G401 (cell line): ENCODE data around the gene DENND11. TPM values are rescaled to one million over a fixed set of nuclear protein-coding genes. Genes with fewer than 3 reads are reported as not detected.
"Not testable (repeated sequence)": the region's sequence is repeated elsewhere in the genome, so short reads cannot be mapped to it uniquely, and the experiment has no call there.

Experiments
- DNase-seq: peaks from one replicate; pipeline ENCODE4 v3.0.0-alpha.2; 2015; ENCODE audit warnings: low spot score
- in situ Hi-C: cut with HindIII; loops from 2 replicates; pipeline ENCODE4 v1.10.0; 2016; ENCODE audit warnings: low sequenced_read_pairs, mixed read lengths
- total RNA-seq: library from RNA; depleted of rRNA; stranded (reverse); fragments of >200 nt; shearing (Covaris generic); gene quantifications from 2 replicates; pipeline ENCODE4 v1.2.3, GENCODE V29; 2014

The DENND11 gene
- total RNA-seq, 1 experiment from 2014 or later = 1.7 TPM

DNA sequence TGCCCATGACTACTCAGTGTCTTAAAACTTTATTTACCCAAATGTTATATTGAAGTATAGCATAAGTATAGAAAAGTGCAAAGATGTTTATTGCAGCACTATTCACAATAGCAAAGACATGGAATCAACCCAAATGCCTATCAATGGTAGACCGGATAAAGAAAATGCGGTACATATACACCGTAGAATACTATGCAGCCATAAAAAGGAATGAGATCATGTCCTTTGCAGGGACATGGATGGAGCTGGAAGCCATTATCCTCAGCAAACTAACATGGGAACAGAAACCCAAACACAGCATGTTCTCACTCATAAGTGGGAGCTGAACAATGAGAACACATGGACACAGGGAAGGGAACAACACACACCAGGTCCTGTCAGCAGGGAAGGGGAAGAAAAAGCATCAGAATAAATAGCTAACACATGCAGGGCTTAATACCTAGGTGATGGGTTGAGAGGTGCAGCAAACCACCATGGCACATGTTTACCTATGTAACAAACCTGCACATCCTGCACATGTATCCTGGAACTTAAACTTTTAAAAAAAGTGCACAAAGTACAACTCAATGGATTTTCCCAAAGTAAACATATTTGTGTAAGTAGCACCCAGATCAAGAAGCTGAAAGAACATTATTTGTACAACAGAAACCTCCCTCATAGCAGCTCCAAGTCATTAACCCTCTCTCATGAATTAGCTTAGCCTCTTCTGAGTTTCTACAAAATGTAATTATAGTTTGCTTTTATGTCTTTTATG is 12.7 kb downstream of the DENND11 start:
- DNase-seq, in situ Hi-C loops: not testable (repeated sequence)

GRCh38 chr7:141688043-141688442 is 13.9 kb downstream of the DENND11 start:
- in situ Hi-C loops = no loop called here
- DNase-seq = no peak

DNA sequence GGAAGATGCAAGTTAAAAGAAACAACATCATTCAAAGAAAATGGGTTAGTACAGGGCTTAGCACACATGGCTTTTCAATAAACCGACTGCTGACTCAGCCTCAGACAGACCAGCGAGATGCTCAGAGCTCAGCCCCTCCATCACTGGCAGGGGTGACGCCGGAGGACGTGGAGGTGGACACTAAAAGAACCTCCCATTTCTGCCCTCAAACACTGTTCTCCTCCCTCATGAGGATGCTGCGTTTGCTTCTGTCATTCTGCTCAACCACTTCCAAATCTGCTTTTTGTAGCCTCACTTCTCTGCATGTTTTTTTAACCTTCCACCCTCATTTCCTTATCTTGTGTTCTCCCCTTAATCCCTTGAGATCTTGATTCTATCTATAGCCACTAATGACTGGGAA is 15.3 kb downstream of the DENND11 start:
- in situ Hi-C loops = no loop called here
- no peak for DNase-seq

DNA sequence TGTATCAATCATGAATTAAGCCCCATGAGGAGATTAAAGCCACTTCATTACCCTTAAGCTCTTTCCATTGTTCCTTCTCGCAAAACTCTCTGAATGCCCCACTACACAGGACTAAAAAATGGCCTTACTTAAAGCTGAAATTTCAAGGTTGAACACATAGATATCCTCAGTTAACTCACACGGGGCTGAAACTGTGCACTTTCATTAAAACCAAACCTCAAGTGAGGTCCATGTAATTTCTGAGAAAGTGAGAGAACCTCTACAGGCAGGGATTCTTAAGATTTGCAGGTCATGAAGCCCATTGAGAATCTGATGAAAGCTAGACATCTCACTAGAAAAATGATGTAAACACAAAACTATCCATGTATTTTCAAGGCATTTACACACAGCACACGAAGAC is 15.9 kb downstream of the DENND11 start:
- no peak for DNase-seq
- in situ Hi-C loops = no loop called here

- in situ Hi-C loops = no loop called here
These were observed 16.5 kb downstream of the DENND11 start for GRCh38 chr7:141685285-141686023.

DNA sequence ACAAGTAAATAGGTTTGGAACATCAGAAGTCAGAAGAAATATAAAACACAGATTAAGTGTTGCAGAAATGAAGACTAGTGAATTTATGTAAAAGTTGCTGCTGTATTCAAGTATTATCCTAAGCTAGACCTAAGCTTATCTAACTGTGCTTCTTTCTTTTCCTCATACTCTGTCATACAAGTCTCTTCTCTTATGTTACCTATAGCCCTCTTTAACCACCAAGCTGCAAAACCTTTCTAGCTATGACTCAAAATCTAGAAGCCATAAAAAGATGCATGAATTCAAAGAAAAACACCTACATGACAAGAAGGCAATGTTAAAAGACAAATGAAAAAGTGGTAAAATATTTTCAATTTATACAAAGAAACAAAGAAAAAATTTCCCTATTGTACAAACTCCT is 23.0 kb downstream of the DENND11 start:
- in situ Hi-C loops = no loop called here
- DNase-seq = no peak

More at GRCh38 chr7:141685285-141686023, 16.5 kb downstream of the DENND11 start:
- DNase-seq = peak; percentile 97

DNA sequence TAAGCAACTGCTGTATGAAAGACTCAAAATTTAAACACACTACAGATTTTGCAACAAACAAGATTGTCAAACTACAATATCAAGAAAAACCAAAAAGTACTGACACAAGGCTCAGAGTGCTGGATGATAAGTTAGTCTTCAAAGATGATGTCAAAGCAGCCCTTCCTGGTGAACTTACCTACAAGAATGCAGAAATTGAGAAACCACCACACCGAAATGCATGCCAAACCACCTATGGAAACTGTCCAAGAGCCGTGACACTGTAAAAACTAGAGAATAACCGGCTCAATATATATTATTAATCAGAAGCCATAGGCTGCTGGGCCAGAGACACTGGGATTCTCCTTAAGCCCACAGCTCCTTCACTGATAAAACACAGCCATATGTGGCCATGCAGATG is 25.3 kb downstream of the DENND11 start:
- DNase-seq = no peak
- in situ Hi-C loops = no loop called here

GRCh38 chr7:141675436-141676215 is 26.3 kb downstream of the DENND11 start:
- no peak for DNase-seq
- in situ Hi-C loops = no loop called here

- in situ Hi-C loops = no loop called here
- DNase-seq = no peak
These were observed 27.3 kb downstream of the DENND11 start for GRCh38 chr7:141674702-141675101.

GRCh38 chr7:141674171-141674671 is 27.7 kb downstream of the DENND11 start:
- in situ Hi-C loops = no loop called here
- no peak for DNase-seq

DNA sequence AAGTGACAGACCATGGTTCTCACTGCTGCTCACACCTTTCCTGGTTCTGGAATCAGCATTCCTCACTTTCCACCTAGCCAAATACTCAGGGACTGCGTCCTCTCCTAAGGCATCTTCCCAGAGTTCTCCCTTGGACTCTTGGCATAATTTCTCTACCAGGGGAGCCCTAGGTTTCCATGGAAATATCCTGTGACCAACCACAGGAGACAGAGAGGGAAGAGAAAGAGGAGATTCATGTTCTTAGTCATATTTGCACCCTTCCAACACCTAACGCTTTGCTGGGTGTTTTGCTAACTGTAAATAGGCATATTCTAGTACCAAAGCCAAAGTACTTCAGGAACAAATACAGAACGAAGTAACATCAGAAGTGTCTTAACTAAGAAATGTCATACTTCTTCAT is 28.6 kb downstream of the DENND11 start:
- DNase-seq = no peak
- in situ Hi-C loops = no loop called here

DNA sequence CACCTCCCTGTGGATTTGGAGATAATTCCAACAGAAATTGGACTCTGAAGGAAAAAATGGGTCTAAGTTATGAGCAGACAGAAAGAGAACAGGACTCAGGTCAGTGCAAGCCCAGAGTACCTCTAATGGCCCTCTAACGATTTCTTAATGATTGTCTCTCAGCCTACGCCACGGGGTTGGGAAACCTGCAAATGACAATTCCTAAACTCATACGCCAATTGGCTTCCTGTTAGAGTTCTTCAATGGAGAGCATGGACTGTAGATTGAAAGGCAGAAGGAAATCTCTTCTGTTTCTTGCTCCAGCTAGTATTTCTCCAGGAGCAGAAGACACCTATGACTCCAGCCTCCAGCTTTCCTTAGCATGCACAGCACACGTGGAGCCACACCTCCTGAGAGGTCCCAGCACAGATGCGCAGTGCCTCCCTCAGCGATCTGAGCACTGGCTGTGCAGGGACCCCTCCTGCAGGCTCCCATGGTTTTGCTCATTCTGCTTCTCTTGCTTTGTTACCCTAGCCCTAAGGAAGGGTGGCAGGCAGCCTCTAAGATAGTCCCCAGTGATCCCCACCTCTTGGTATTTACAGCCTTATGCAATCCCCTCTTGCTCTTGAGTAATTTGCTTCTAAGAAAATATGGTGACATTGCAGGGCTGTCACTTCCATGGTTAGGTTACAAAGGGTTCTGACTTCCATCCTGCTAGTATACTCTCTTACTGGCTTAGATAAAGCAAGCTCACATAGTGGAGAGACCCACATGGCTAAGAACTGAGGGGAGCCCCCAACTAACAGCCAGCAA is 30.1 kb downstream of the DENND11 start:
- no peak for DNase-seq
- in situ Hi-C loops = no loop called here

- no peak for DNase-seq
- in situ Hi-C loops = no loop called here
These were observed 33.1 kb downstream of the DENND11 start for GRCh38 chr7:141668853-141669252.

DNA sequence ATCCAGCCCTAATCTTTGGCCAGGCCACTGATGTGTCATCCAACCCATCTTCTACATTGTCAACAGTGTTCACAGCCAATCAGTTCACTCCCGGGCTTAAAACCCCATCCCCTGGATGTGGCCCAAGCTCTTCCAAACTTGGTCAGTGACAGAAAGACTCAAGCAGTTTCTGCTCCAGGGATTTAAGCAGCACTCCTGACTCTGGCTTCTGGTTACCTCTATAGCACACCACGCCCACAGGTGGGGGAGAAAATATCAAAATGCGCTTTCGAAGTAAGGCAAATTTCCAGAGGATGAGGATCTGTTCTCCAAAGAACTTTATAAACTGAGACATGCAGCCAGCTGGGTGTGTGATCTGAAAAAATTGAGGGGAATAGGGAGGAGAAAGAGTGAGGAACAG is 35.9 kb downstream of the DENND11 start:
- DNase-seq = no peak
- in situ Hi-C loops = no loop called here

- in situ Hi-C loops = no loop called here
- no peak for DNase-seq
These were observed 36.5 kb downstream of the DENND11 start for GRCh38 chr7:141665208-141666035.

DNA sequence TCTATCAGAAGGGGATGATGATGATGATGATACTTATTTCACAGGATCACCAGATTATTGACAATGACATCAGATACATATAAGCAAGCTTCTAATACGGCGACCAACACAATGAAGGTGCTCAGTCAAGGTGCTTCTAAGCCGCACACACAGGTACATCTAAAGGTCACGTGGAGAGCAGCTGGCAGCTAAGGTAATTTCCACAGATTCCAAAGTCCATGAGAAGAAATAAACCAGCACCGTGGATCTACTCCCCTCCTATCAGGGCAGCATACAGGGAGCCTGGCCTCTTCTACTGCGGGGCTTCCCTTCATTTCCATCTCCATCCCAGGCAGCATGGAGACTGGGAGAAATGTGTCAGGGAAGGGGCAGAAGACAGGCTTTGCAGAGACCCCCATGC is 37.5 kb downstream of the DENND11 start:
- DNase-seq = no peak
- in situ Hi-C loops = no loop called here

- in situ Hi-C loops = no loop called here
- no peak for DNase-seq
These were observed 38.7 kb downstream of the DENND11 start for GRCh38 chr7:141663081-141663849.

- DNase-seq = no peak
- in situ Hi-C loops = no loop called here
These were observed 41.7 kb downstream of the DENND11 start for GRCh38 chr7:141660259-141660658.
